ENCODE results near the gene PNPLA6.

The PNPLA6 gene

GRCh38 chr19:7589822-7590221 lies 54.3 kb downstream of the PNPLA6 start:
- Histone ChIP-seq H2AFZ (ENCODE audit: low read length, unreplicated experiment) (no peak overlapping the region), H3K27me3 (ENCODE audit: insufficient read depth, low read length) (peaks cover 7% of the 10 kb centered on the region; the same call in 1 of the 2 replicates), H3K4me1 (ENCODE audit: control insufficient read depth, insufficient read depth, low read length, unreplicated experiment) (no peaks in the 10 kb centered on the region), H3K4me3 (ENCODE audit: low read depth, low read length) (no peak overlapping the region), H3K27ac (ENCODE audit: low read depth, low read length) (no peak overlapping the region), H3K36me3 (ENCODE audit: insufficient read depth, low read length) (no peaks in the 10 kb centered on the region), H3K79me2 (ENCODE audit: control insufficient read depth, insufficient read depth, low read length, unreplicated experiment) (no peaks in the 10 kb centered on the region)

GRCh38 chr19:7590256-7590655 lies 54.7 kb downstream of the PNPLA6 start:
- Histone ChIP-seq H2AFZ (ENCODE audit: low read length, unreplicated experiment) (no peak overlapping the region), H3K4me1 (ENCODE audit: control insufficient read depth, insufficient read depth, low read length, unreplicated experiment) (no peaks in the 10 kb centered on the region), H3K79me2 (ENCODE audit: control insufficient read depth, insufficient read depth, low read length, unreplicated experiment) (no peaks in the 10 kb centered on the region), H3K27me3 (ENCODE audit: insufficient read depth, low read length) (peaks cover 11% of the 10 kb centered on the region), H3K36me3 (ENCODE audit: insufficient read depth, low read length) (no peaks in the 10 kb centered on the region), H3K4me3 (ENCODE audit: low read depth, low read length) (no peak overlapping the region), H3K27ac (ENCODE audit: low read depth, low read length) (no peak overlapping the region)

GRCh38 chr19:7595466-7596133 lies 60.1 kb downstream of the PNPLA6 start, which contains the start of gene CAMSAP3:
CAMSAP3 (plus strand) TSS chr19:7595863; CDS start chr19:7596003, 140 bp downstream.
- Histone ChIP-seq H3K36me3 (ENCODE audit: insufficient read depth, low read length) (no peaks in the 10 kb centered on the region), H2AFZ (ENCODE audit: low read length, unreplicated experiment) (no peak within 1 kb of the TSS), H3K4me3 (ENCODE audit: low read depth, low read length) (peak within 1 kb of the TSS; percentile 53; the same call in 1 of the 2 replicates), H3K27ac (ENCODE audit: low read depth, low read length) (no peak within 1 kb of the TSS), H3K4me1 (ENCODE audit: control insufficient read depth, insufficient read depth, low read length, unreplicated experiment) (no peaks in the 10 kb centered on the region), H3K27me3 (ENCODE audit: insufficient read depth, low read length) (peaks cover 35% of the 10 kb centered on the region), H3K79me2 (ENCODE audit: control insufficient read depth, insufficient read depth, low read length, unreplicated experiment) (no peaks in the 10 kb centered on the region)

GRCh38 chr19:7596211-7596937 lies 60.9 kb downstream of the PNPLA6 start:
- no peak overlapping the region for H3K4me3 ChIP-seq (ENCODE audit: low read depth, low read length)
- H3K27me3 ChIP-seq (ENCODE audit: insufficient read depth, low read length), result peaks cover 35% of the 10 kb centered on the region
- H3K36me3 ChIP-seq (ENCODE audit: insufficient read depth, low read length), result no peaks in the 10 kb centered on the region
- H3K79me2 ChIP-seq (ENCODE audit: control insufficient read depth, insufficient read depth, low read length, unreplicated experiment), result no peaks in the 10 kb centered on the region
- H3K4me1 ChIP-seq (ENCODE audit: control insufficient read depth, insufficient read depth, low read length, unreplicated experiment), result no peaks in the 10 kb centered on the region
- H3K27ac ChIP-seq (ENCODE audit: low read depth, low read length), result no peak overlapping the region
- no peak overlapping the region for H2AFZ ChIP-seq (ENCODE audit: low read length, unreplicated experiment)

GRCh38 chr19:7597689-7598088 lies 62.2 kb downstream of the PNPLA6 start:
- H3K27me3 ChIP-seq (ENCODE audit: insufficient read depth, low read length), result peaks cover 35% of the 10 kb centered on the region
- H3K4me1 ChIP-seq (ENCODE audit: control insufficient read depth, insufficient read depth, low read length, unreplicated experiment), result no peaks in the 10 kb centered on the region
- H3K36me3 ChIP-seq (ENCODE audit: insufficient read depth, low read length), result no peaks in the 10 kb centered on the region
- H3K4me3 ChIP-seq (ENCODE audit: low read depth, low read length), result no peak overlapping the region
- no peaks in the 10 kb centered on the region for H3K79me2 ChIP-seq (ENCODE audit: control insufficient read depth, insufficient read depth, low read length, unreplicated experiment)
- no peak overlapping the region for H2AFZ ChIP-seq (ENCODE audit: low read length, unreplicated experiment)
- H3K27ac ChIP-seq (ENCODE audit: low read depth, low read length), result no peak overlapping the region

GRCh38 chr19:7598180-7598579 lies 62.7 kb downstream of the PNPLA6 start:
- Histone ChIP-seq H3K79me2 (ENCODE audit: control insufficient read depth, insufficient read depth, low read length, unreplicated experiment) (no peaks in the 10 kb centered on the region), H2AFZ (ENCODE audit: low read length, unreplicated experiment) (no peak overlapping the region), H3K4me1 (ENCODE audit: control insufficient read depth, insufficient read depth, low read length, unreplicated experiment) (no peaks in the 10 kb centered on the region), H3K27ac (ENCODE audit: low read depth, low read length) (no peak overlapping the region), H3K36me3 (ENCODE audit: insufficient read depth, low read length) (no peaks in the 10 kb centered on the region), H3K27me3 (ENCODE audit: insufficient read depth, low read length) (peaks cover 35% of the 10 kb centered on the region), H3K4me3 (ENCODE audit: low read depth, low read length) (no peak overlapping the region)

- no peaks in the 10 kb centered on the region for H3K4me1 ChIP-seq (ENCODE audit: control insufficient read depth, insufficient read depth, low read length, unreplicated experiment)
- H3K27ac ChIP-seq (ENCODE audit: low read depth, low read length), result no peak overlapping the region
- no peak overlapping the region for H3K4me3 ChIP-seq (ENCODE audit: low read depth, low read length)
- peaks cover 20% of the 10 kb centered on the region for H3K27me3 ChIP-seq (ENCODE audit: insufficient read depth, low read length)
- no peak overlapping the region for H2AFZ ChIP-seq (ENCODE audit: low read length, unreplicated experiment)
- H3K36me3 ChIP-seq (ENCODE audit: insufficient read depth, low read length), result no peaks in the 10 kb centered on the region
- H3K79me2 ChIP-seq (ENCODE audit: control insufficient read depth, insufficient read depth, low read length, unreplicated experiment), result no peaks in the 10 kb centered on the region
Observed at GRCh38 chr19:7600721-7601120, 65.2 kb downstream of the PNPLA6 start.

GRCh38 chr19:7602240-7602934 lies 66.9 kb downstream of the PNPLA6 start:
- Histone ChIP-seq H2AFZ (ENCODE audit: low read length, unreplicated experiment) (no peak overlapping the region), H3K4me1 (ENCODE audit: control insufficient read depth, insufficient read depth, low read length, unreplicated experiment) (no peaks in the 10 kb centered on the region), H3K4me3 (ENCODE audit: low read depth, low read length) (no peak overlapping the region), H3K27ac (ENCODE audit: low read depth, low read length) (no peak overlapping the region), H3K36me3 (ENCODE audit: insufficient read depth, low read length) (no peaks in the 10 kb centered on the region), H3K27me3 (ENCODE audit: insufficient read depth, low read length) (peaks cover 9% of the 10 kb centered on the region; the same call in 1 of the 2 replicates), H3K79me2 (ENCODE audit: control insufficient read depth, insufficient read depth, low read length, unreplicated experiment) (no peaks in the 10 kb centered on the region)

GRCh38 chr19:7602935-7603497 lies 67.5 kb downstream of the PNPLA6 start:
- no peak overlapping the region for H2AFZ ChIP-seq (ENCODE audit: low read length, unreplicated experiment)
- no peaks in the 10 kb centered on the region for H3K79me2 ChIP-seq (ENCODE audit: control insufficient read depth, insufficient read depth, low read length, unreplicated experiment)
- H3K27me3 ChIP-seq (ENCODE audit: insufficient read depth, low read length), result peaks cover 3% of the 10 kb centered on the region; the same call in 1 of the 2 replicates
- no peak overlapping the region for H3K4me3 ChIP-seq (ENCODE audit: low read depth, low read length)
- H3K27ac ChIP-seq (ENCODE audit: low read depth, low read length), result no peak overlapping the region
- no peaks in the 10 kb centered on the region for H3K36me3 ChIP-seq (ENCODE audit: insufficient read depth, low read length)
- H3K4me1 ChIP-seq (ENCODE audit: control insufficient read depth, insufficient read depth, low read length, unreplicated experiment), result no peaks in the 10 kb centered on the region

- H3K79me2 ChIP-seq (ENCODE audit: control insufficient read depth, insufficient read depth, low read length, unreplicated experiment), result no peaks in the 10 kb centered on the region
- no peak overlapping the region for H2AFZ ChIP-seq (ENCODE audit: low read length, unreplicated experiment)
- H3K4me1 ChIP-seq (ENCODE audit: control insufficient read depth, insufficient read depth, low read length, unreplicated experiment), result no peaks in the 10 kb centered on the region
- H3K4me3 ChIP-seq (ENCODE audit: low read depth, low read length), result no peak overlapping the region
- no peaks in the 10 kb centered on the region for H3K27me3 ChIP-seq (ENCODE audit: insufficient read depth, low read length)
- H3K27ac ChIP-seq (ENCODE audit: low read depth, low read length), result no peak overlapping the region
- H3K36me3 ChIP-seq (ENCODE audit: insufficient read depth, low read length), result no peaks in the 10 kb centered on the region
Observed at GRCh38 chr19:7603919-7604318, 68.4 kb downstream of the PNPLA6 start.

All from ACC112 (cell line).